Hepatocyte (in vitro differentiated cells): Measurements from ENCODE around the gene ZFAND2A.

Experiments used
- EZH2 ChIP-seq: fragments of 200-600 bp; sonication (generic); IDR thresholded peaks from 2 replicates; pipeline ENCODE4 v1.6.1; 2016; ENCODE audit warnings: antibody characterized with exemption, mild to moderate bottlenecking, borderline replicate concordance
- TF ChIP-seq, protein P1 (sequence below): fragments of 200-600 bp; sonication (generic); IDR thresholded peaks from 2 replicates; pipeline ENCODE4 v1.5.1; 2016; ENCODE audit warnings: antibody characterized with exemption, mild to moderate bottlenecking; ENCODE audit not compliant: poor library complexity

DNA sequence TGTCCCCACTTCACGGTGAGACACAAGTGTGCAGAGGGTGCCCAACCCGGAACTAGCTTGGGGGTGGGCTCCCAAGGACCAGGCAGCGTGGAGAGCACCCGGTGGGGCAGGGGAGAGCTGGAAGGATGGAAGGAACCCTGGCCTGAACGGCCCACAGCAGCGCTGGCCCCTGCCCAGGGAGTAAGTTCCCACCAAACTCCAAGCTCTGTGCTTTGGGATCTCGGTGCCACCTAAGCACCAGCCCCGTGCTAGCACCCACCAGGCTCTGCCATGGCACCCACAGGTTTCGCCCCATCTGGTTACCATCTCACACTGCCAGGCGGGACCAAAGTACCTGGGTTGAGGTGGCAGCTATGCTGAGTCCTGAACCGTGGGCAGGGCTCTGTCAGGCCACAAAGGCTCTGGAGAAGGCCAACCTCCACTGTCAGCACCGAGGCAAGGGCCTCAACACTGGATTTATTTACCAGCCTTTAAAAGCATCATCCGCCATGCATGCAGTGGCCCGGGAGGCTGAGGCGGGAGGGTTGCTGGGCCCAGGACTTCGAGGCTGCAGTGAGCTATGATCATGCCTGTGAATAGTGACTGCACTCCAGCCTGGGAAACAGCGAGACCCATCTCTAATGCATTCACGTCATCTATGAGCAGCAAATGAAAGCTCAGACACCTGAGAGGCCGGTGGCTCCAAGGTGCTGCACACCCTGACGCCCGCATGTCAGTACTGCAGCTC, 56.0 kb downstream of the ZFAND2A start:
- TF ChIP-seq, protein P1, sequence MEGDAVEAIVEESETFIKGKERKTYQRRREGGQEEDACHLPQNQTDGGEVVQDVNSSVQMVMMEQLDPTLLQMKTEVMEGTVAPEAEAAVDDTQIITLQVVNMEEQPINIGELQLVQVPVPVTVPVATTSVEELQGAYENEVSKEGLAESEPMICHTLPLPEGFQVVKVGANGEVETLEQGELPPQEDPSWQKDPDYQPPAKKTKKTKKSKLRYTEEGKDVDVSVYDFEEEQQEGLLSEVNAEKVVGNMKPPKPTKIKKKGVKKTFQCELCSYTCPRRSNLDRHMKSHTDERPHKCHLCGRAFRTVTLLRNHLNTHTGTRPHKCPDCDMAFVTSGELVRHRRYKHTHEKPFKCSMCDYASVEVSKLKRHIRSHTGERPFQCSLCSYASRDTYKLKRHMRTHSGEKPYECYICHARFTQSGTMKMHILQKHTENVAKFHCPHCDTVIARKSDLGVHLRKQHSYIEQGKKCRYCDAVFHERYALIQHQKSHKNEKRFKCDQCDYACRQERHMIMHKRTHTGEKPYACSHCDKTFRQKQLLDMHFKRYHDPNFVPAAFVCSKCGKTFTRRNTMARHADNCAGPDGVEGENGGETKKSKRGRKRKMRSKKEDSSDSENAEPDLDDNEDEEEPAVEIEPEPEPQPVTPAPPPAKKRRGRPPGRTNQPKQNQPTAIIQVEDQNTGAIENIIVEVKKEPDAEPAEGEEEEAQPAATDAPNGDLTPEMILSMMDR, result no peak
- TF ChIP-seq EZH2, result no peak
